H9 (cell line): ENCODE results near the gene TOMM22. TPM values are rescaled to one million over a fixed set of nuclear protein-coding genes. Genes with fewer than 3 reads are reported as not detected.

Experiments
- DNase-seq: peaks from one replicate; pipeline ENCODE4 v3.0.0-alpha.2; 2017
- H2AFZ ChIP-seq: one replicate; pipeline ENCODE4 v1.6.1; 2013; ENCODE audit warnings: mild to moderate bottlenecking, low read length, control low read depth, moderate library complexity
- H2AK5ac ChIP-seq: 2 replicates; pipeline ENCODE4 v1.6.1; 2013; ENCODE audit warnings: low read length, control low read depth, mixed read lengths; ENCODE audit not compliant: insufficient read length
- H2BK120ac ChIP-seq: one replicate; pipeline ENCODE4 v1.6.1; 2013; ENCODE audit warnings: low read depth, mild to moderate bottlenecking, low read length, control low read depth, inconsistent platforms; ENCODE audit not compliant: poor library complexity, severe bottlenecking
- H2BK12ac ChIP-seq: 2 replicates; pipeline ENCODE4 v1.6.1; 2013; ENCODE audit warnings: low read length, control low read depth, mixed read lengths, low read depth; ENCODE audit not compliant: insufficient read length
- H2BK15ac ChIP-seq: 2 replicates; pipeline ENCODE4 v1.6.1; 2013; ENCODE audit warnings: low read depth, low read length, control low read depth
- H2BK20ac ChIP-seq: one replicate; pipeline ENCODE4 v1.6.1; 2013; ENCODE audit warnings: low read depth, mild to moderate bottlenecking, low read length, control low read depth, inconsistent platforms; ENCODE audit not compliant: poor library complexity, severe bottlenecking
- H2BK5ac ChIP-seq: 2 replicates; pipeline ENCODE4 v1.6.1; 2013; ENCODE audit warnings: low read length, control low read depth, mixed read lengths; ENCODE audit not compliant: insufficient read length
- H3K14ac ChIP-seq: 2 replicates; pipeline ENCODE4 v1.6.1; 2013; ENCODE audit warnings: low read length, control low read depth; ENCODE audit not compliant: insufficient read depth
- H3K18ac ChIP-seq: 2 replicates; pipeline ENCODE4 v1.6.1; 2013; ENCODE audit warnings: low read depth, mild to moderate bottlenecking, mixed read lengths, low read length, control low read depth; ENCODE audit not compliant: insufficient read length
- H3K23ac ChIP-seq: 2 replicates; pipeline ENCODE4 v1.6.1; 2013; ENCODE audit warnings: low read length, control low read depth, mixed read lengths, low read depth; ENCODE audit not compliant: insufficient read length
- H3K23me2 ChIP-seq: 2 replicates; pipeline ENCODE4 v1.6.1; 2013; ENCODE audit warnings: low read depth, mild to moderate bottlenecking, mixed read lengths, low read length, control low read depth; ENCODE audit not compliant: insufficient read length, poor library complexity, severe bottlenecking
- H3K27ac ChIP-seq: 2 replicates; pipeline ENCODE4 v1.5.1; 2013; ENCODE audit warnings: low read length, control low read depth, mixed read lengths, low read depth; ENCODE audit not compliant: insufficient read length
- H3K27me3 ChIP-seq: 2 replicates; pipeline ENCODE4 v1.6.1; 2013; ENCODE audit warnings: low read length, control low read depth, inconsistent platforms; ENCODE audit not compliant: insufficient read depth
- H3K4ac ChIP-seq: 2 replicates; pipeline ENCODE4 v1.6.1; 2013; ENCODE audit warnings: low read depth, mild to moderate bottlenecking, control low read depth, inconsistent platforms, low read length, moderate library complexity
- H3K4me1 ChIP-seq: 2 replicates; pipeline ENCODE4 v1.6.1; 2013; ENCODE audit warnings: low read length, control low read depth, inconsistent platforms; ENCODE audit not compliant: insufficient read depth
- H3K4me2 ChIP-seq: 2 replicates; pipeline ENCODE4 v1.6.1; 2013; ENCODE audit warnings: low read length, control low read depth, mixed read lengths; ENCODE audit not compliant: insufficient read length, insufficient read depth
- H3K56ac ChIP-seq: 2 replicates; pipeline ENCODE4 v1.6.1; 2013; ENCODE audit warnings: low read depth, mild to moderate bottlenecking, mixed read lengths, low read length, control low read depth; ENCODE audit not compliant: insufficient read length
- H3K79me1 ChIP-seq: 2 replicates; pipeline ENCODE4 v1.6.1; 2013; ENCODE audit warnings: low read depth, mild to moderate bottlenecking, moderate library complexity, low read length, control low read depth, inconsistent platforms; ENCODE audit not compliant: insufficient read depth, poor library complexity, severe bottlenecking
- H3K79me2 ChIP-seq: 2 replicates; pipeline ENCODE4 v1.6.1; 2013; ENCODE audit warnings: low read length, control low read depth, inconsistent platforms; ENCODE audit not compliant: insufficient read depth
- H3K9ac ChIP-seq: 2 replicates; pipeline ENCODE4 v1.6.1; 2013; ENCODE audit warnings: low read length, control low read depth, mixed read lengths; ENCODE audit not compliant: insufficient read length; ENCODE audit errors: extremely low read depth
- H3K9me3 ChIP-seq: one replicate; pipeline ENCODE4 v1.6.1; 2013; ENCODE audit warnings: low read depth, low read length, inconsistent platforms; ENCODE audit not compliant: control insufficient read depth
- H3T11ph ChIP-seq: one replicate; pipeline ENCODE4 v1.6.1; 2013; ENCODE audit warnings: mild to moderate bottlenecking, low read length, control low read depth, inconsistent platforms
- H4K20me1 ChIP-seq: one replicate; pipeline ENCODE4 v1.6.1; 2013; ENCODE audit not compliant: control insufficient read depth, insufficient read length, insufficient read depth
- H4K5ac ChIP-seq: 2 replicates; pipeline ENCODE4 v1.6.1; 2013; ENCODE audit warnings: low read depth, mild to moderate bottlenecking, mixed read lengths, low read length, control low read depth; ENCODE audit not compliant: insufficient read length
- H4K8ac ChIP-seq: replicated peaks from 2 replicates; pipeline ENCODE4 v1.6.1; 2013; ENCODE audit warnings: low read length, control low read depth, mixed read lengths, low read depth; ENCODE audit not compliant: insufficient read length
- H4K91ac ChIP-seq: 2 replicates; pipeline ENCODE4 v1.6.1; 2013; ENCODE audit warnings: low read depth, mild to moderate bottlenecking, moderate library complexity, mixed read lengths, low read length, control low read depth; ENCODE audit not compliant: insufficient read length
- H3K27ac Mint-ChIP-seq, 3 experiments: 2 replicates in 2 of 3; 3 replicates in 1 of 3; pipeline ENCODE4 v1.8.0; 2020 to 2021; ENCODE audit warnings: mixed read lengths in 3 of 3, mild to moderate bottlenecking in 1 of 3, moderate library complexity in 1 of 3
- H3K27me3 Mint-ChIP-seq: 2 replicates; pipeline ENCODE4 v1.8.0; 2021; ENCODE audit warnings: low read depth, mild to moderate bottlenecking, moderate library complexity, mixed read lengths
- H3K36me3 Mint-ChIP-seq, 3 experiments: 2 replicates in 2 of 3; 3 replicates in 1 of 3; pipeline ENCODE4 v1.8.0; 2020 to 2021; ENCODE audit warnings: low read depth in 3 of 3, mixed read lengths in 3 of 3; ENCODE audit not compliant: insufficient read depth in 1 of 3
- H3K4me1 Mint-ChIP-seq, 2 experiments: 2 replicates each; pipeline ENCODE4 v1.8.0; 2020; ENCODE audit warnings: mixed read lengths in 2 of 2
- H3K4me3 Mint-ChIP-seq, 2 experiments: 2 replicates in 1 of 2; 3 replicates in 1 of 2; pipeline ENCODE4 v1.8.0; 2020 to 2021; ENCODE audit warnings: mild to moderate bottlenecking in 2 of 2, mixed read lengths in 2 of 2, moderate library complexity in 1 of 2
- H3K9me3 Mint-ChIP-seq, 2 experiments: 2 replicates in 1 of 2; 3 replicates in 1 of 2; pipeline ENCODE4 v1.8.0; 2020; ENCODE audit warnings: mild to moderate bottlenecking in 2 of 2, mixed read lengths in 2 of 2, moderate library complexity in 1 of 2
- WGBS: extraction: QIAGEN DNeasy Blood & Tissue Kit; methylation state at CpG from one replicate; pipeline ENCODE4 v1.1.7; 2013; ENCODE audit warnings: missing lambda C conversion rate, low lambda C conversion rate, mixed read lengths; ENCODE audit not compliant: insufficient read length; ENCODE audit errors: extremely low coverage; 5-methylcytosine and 5-hydroxymethylcytosine counted together
- total RNA-seq: library from RNA; stranded (reverse); gene quantifications from 2 replicates; pipeline ENCODE4 v1.2.1, GENCODE V29; 2021
- TF ChIP-seq, protein P1 (sequence below): fragments of 200-600 bp; sonication (generic); conservative IDR thresholded peaks from 3 replicates; pipeline ENCODE4 v1.8.0; 2021; ENCODE audit warnings: antibody characterized with exemption, mild to moderate bottlenecking

The TOMM22 gene
- total RNA-seq, 1 experiment from 2014 or later = 128 TPM

DNA sequence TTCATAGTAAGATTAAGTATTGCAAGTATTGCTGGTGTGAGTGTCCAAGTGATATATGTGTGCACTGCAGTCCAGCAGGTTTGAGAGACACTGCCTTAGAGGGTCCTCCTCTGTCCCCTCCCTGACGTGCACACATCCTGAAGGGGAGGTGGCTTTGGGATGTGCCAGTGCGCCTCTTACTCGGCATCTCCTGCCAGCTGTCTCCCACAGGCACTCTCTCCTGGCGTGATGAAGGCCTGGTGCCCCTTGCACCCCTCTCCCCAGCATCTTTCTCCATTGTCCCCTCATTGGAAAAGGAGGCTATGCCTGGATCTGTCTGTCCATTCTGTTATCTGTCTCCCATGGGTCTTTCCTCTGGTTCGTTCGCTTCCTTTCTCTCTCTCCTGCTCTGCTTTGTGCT, 48.2 kb downstream of the TOMM22 start:
- Histone ChIP-seq H2BK15ac (no peak overlapping the region), H2BK5ac (no peak overlapping the region), H3K4me1 (no peaks in the 10 kb centered on the region), H3K4ac (no peak overlapping the region), H3K23me2 (no peaks in the 10 kb centered on the region), H2BK120ac (no peak overlapping the region), H3K14ac (no peak overlapping the region), H3K27ac (no peak overlapping the region), H4K5ac (no peak overlapping the region), H4K91ac (no peak overlapping the region), H4K8ac (no peak overlapping the region), H3K18ac (no peak overlapping the region), H3K9me3 (no peaks in the 10 kb centered on the region), H3K56ac (no peak overlapping the region), H2BK20ac (no peak overlapping the region), H3K79me2 (no peaks in the 10 kb centered on the region), H3K23ac (no peak overlapping the region), H3K9ac (no peak overlapping the region), H3T11ph (no peak overlapping the region), H2BK12ac (no peak overlapping the region), H2AK5ac (no peak overlapping the region), H3K4me2 (no peak overlapping the region), H3K79me1 (no peaks in the 10 kb centered on the region), H2AFZ (no peak overlapping the region), H3K27me3 (no peaks in the 10 kb centered on the region), H4K20me1 (no peaks in the 10 kb centered on the region)
- Mint-ChIP-seq H3K27me3 (no peaks in the 10 kb centered on the region), H3K36me3 (peaks cover 45 to 98% (median 78%) of the 10 kb centered on the region in 3 experiments; a peak in 6 of 7 replicates), H3K9me3 (no peaks in the 10 kb centered on the region), H3K27ac (no peak overlapping the region), H3K4me3 (no peak overlapping the region), H3K4me1 (no peaks in the 10 kb centered on the region)
- TF ChIP-seq, protein P1, sequence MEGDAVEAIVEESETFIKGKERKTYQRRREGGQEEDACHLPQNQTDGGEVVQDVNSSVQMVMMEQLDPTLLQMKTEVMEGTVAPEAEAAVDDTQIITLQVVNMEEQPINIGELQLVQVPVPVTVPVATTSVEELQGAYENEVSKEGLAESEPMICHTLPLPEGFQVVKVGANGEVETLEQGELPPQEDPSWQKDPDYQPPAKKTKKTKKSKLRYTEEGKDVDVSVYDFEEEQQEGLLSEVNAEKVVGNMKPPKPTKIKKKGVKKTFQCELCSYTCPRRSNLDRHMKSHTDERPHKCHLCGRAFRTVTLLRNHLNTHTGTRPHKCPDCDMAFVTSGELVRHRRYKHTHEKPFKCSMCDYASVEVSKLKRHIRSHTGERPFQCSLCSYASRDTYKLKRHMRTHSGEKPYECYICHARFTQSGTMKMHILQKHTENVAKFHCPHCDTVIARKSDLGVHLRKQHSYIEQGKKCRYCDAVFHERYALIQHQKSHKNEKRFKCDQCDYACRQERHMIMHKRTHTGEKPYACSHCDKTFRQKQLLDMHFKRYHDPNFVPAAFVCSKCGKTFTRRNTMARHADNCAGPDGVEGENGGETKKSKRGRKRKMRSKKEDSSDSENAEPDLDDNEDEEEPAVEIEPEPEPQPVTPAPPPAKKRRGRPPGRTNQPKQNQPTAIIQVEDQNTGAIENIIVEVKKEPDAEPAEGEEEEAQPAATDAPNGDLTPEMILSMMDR = no peak
- no CpG with 5 or more reads among the region's 6 CpGs for WGBS
- DNase-seq = no peak
